Suprapubic skin (tissue), 3 donors: Measurements from ENCODE around the gene TRNAU1AP.

ENCODE experiments used
- EP300 ChIP-seq: sonication (generic); formaldehyde crosslinking; IDR thresholded peaks from one replicate; pipeline ENCODE4 v1.6.1; 2017; ENCODE audit warnings: antibody characterized with exemption
- POLR2A ChIP-seq, 2 donors: fragments of 450-650 bp; IDR thresholded peaks; one replicate each; pipeline ENCODE4 v1.6.1; 2017; ENCODE audit warnings: antibody characterized with exemption in 2 of 2, mild to moderate bottlenecking in 2 of 2, moderate library complexity in 2 of 2
- TF ChIP-seq, protein P1 (sequence below), 2 donors: fragments of 200-600 bp in 1 of 2; fragments of 450-650 bp in 1 of 2; sonication (generic) in 1 of 2; IDR thresholded peaks; one replicate each; pipeline ENCODE4 v1.5.1; 2016 to 2019; ENCODE audit warnings: antibody characterized with exemption in 2 of 2, mild to moderate bottlenecking in 1 of 2, moderate library complexity in 1 of 2

DNA sequence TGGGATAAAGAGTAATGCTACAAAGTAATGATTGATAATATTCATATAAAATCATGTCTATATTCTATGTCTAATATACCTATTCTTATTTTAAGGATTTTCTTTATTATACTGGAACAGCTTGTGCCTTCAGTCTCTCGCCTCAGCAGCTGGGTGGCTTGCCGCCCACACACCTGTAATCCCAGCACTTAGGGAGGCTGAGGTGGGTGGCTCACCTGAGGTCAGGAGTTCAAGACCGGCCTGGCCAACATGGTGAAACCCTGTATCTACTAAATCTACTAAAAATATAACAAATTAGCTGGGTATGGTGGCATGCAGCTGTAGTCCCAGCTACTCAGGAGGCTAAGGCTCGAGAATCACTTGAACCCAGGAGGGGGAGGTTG lies 7.6 kb upstream of the TRNAU1AP start:
- TF ChIP-seq, protein P1, sequence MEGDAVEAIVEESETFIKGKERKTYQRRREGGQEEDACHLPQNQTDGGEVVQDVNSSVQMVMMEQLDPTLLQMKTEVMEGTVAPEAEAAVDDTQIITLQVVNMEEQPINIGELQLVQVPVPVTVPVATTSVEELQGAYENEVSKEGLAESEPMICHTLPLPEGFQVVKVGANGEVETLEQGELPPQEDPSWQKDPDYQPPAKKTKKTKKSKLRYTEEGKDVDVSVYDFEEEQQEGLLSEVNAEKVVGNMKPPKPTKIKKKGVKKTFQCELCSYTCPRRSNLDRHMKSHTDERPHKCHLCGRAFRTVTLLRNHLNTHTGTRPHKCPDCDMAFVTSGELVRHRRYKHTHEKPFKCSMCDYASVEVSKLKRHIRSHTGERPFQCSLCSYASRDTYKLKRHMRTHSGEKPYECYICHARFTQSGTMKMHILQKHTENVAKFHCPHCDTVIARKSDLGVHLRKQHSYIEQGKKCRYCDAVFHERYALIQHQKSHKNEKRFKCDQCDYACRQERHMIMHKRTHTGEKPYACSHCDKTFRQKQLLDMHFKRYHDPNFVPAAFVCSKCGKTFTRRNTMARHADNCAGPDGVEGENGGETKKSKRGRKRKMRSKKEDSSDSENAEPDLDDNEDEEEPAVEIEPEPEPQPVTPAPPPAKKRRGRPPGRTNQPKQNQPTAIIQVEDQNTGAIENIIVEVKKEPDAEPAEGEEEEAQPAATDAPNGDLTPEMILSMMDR (IDR thresholded peaks at IDR 0.05) = no peak
- TF ChIP-seq POLR2A (IDR thresholded peaks at IDR 0.05) (no peak), EP300 (no peak)
